Right forelimb (tissue), 1 donor: ENCODE measurements around the gene HBEGF.

Source experiments
- DNase-seq: peaks from one replicate; pipeline ENCODE4 v3.0.0-alpha.2; 2018

The HBEGF gene

GRCh38 chr5:140301136-140301535 lies 45.3 kb downstream of the HBEGF start:
- DNase-seq = no peak

GRCh38 chr5:140299056-140299455 lies 47.3 kb downstream of the HBEGF start:
- DNase-seq = no peak

- no peak for DNase-seq
Observed at GRCh38 chr5:140298183-140298601, 48.2 kb downstream of the HBEGF start.

DNA sequence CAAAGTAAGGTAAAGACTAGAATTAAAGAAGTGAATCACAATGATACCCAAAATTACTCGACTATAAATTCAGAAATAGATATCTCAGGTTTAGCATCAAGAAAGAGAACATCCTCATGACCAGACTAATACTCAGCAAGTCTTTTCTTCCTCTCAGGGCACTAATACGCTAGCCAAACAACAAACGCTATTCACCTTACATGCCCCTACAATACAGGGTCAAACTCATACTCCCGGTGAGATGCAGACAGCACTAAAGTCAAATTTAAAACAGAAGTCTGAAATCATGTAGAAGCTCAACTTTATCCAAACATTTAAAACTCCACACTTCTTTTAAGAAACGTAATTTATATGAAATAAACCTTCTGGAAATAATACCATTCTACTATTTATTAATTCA lies 49.1 kb downstream of the HBEGF start:
- DNase-seq = no peak

DNA sequence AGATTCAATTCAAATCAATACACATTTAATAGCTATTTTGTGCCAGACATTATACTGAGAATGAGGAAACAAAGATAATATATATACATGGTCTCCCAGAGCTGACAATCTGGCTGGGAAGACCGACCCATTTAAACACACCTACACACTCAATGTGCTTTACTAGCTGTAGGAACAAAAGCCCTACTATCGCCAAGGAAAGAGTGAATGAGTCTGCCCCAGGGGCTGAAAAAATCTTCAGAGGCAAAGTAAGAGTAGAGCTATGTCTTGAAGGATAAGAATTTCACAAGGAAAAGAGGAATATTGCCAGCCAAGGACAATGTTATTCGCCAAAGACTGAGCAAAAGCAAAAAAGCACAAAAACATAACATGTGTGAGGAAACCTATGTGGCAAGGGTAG lies 50.1 kb downstream of the HBEGF start:
- DNase-seq = no peak

DNA sequence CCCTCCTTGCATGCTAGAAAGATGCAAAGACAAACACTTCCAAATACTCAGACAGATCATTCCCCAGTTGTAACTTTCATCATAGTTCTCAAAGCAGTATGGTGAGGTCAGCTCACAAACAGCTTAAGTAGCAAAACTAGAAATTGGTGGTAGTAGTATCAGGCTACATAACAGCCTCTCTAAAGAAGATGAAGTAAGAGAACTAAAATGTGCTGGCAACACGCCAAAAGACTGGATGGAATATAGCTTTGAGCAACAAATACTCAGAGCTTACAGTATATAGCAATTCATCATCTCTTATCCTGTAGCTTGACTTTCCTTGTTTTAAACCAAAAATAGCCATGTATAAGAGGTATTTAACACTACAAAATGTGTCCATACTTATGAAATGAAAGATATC lies 51.0 kb downstream of the HBEGF start:
- no peak for DNase-seq

DNA sequence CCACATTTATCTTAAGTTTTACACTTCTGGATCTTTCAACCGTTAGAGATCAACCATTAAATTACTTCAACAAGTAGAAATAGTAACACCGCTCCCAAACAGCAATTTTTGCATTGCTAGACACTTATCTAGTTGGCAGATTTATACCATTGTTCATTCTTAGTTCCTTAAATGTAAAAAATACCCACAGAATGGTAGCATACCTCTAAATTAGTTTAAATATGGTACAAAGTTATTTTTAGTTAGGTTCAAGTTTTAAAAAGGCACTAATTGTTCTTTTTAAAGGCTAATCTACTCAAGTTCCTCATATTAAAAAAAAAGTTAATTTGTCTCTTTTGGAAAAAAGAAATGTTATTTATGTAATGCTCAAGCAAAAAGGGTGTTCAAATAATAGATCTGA lies 51.6 kb downstream of the HBEGF start:
- DNase-seq = no peak

GRCh38 chr5:140293849-140294100 lies 52.6 kb downstream of the HBEGF start:
- no peak for DNase-seq

GRCh38 chr5:140293091-140293848 lies 53.1 kb downstream of the HBEGF start:
- no peak for DNase-seq

- no peak for DNase-seq
Observed at GRCh38 chr5:140292212-140293036, 54.0 kb downstream of the HBEGF start.

GRCh38 chr5:140287801-140288521 lies 58.4 kb downstream of the HBEGF start:
- DNase-seq = no peak

DNA sequence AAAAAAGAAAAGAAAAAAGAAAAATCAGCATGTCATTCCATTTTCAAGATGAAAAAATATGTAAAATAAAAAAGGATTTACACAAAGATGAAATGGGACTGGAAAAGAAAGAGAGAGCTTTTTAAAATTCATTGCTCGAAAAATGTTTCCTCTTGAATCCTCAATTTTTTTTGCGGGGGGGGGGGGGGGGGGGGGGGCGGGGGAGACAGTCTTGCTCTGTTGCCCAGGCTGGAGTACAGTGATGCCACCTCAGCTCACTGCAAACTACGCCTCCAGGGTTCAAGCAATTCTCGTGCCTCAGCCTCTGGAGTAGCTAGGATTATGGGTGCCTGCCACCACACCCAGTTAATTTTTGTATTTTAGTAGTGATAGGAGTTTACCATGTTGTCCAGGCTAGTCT lies 60.0 kb downstream of the HBEGF start:
- no peak for DNase-seq

- no peak for DNase-seq
Observed at GRCh38 chr5:140284013-140284412, 62.4 kb downstream of the HBEGF start.
